Vein endothelial cell (primary cell): ENCODE measurements around the gene MMP11. TPM values are rescaled to one million over a fixed set of nuclear protein-coding genes. Genes with fewer than 3 reads are reported as not detected.

Experiments
- total RNA-seq: library from RNA; depleted of rRNA; stranded (reverse); fragments of >200 nt; gene quantifications from 2 replicates; pipeline ENCODE4 v1.2.3, GENCODE V29; 2012

MMP11 gene
- 8.4 and 13.7 TPM in 2 replicates for total RNA-seq

GRCh38 chr22:23772649-23773473, at the start of gene MMP11:
Gene MMP11 (plus strand): TSS chr22:23772849. CDS start chr22:23772871, 22 bp downstream.

GRCh38 chr22:23750714-23751440, 21.8 kb upstream of the MMP11 start, which contains the start of gene ZNF70:
Gene ZNF70 (minus strand): TSS chr22:23751112. CDS start chr22:23745140, 5,972 bp downstream.

DNA sequence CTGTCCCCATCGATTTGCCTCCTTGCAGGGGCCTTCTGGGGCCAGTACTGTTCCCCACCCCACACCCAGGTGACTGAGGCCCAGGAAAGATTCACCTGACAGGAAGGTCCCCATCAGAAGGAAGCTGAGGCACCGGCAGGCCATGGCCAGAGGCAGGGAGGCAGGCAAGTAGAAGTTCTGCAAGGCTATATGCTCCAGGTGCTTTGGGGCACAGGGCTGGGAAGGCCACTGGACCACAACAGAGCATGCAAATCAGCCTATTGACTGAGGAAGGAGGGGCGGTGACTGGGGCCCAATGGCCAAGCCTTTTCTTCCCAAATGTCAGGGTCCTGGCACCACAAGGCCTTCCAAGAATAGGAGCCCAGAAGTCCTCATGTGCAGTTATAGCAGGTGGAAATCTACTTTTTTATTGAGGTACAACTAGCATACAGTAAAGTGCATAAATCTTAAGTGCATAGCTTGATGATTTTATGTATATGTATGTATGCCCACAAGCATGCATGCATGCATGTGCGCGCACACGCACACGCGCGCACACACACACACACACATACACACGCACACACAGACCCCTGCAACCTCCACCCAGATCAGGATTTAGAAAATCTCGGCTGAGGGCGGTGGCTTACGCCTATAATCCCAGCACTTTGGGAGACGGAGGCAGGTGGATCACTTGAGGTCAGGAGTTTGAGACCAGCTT, 18.3 kb upstream of the MMP11 start, which contains the start of gene VPREB3:
TSS of gene VPREB3 (minus strand) at position 206 of the 700 bp plus-strand sequence. CDS start at position 144, 62 bp downstream.

GRCh38 chr22:23762842-23763578, 9.6 kb upstream of the MMP11 start, which contains the start of gene C22orf15:
Gene C22orf15 (plus strand): TSS chr22:23762990. CDS start chr22:23763307, 317 bp downstream.

GRCh38 chr22:23767673-23768548, 4.7 kb upstream of the MMP11 start, which contains the start of gene CHCHD10:
Gene CHCHD10 (minus strand): TSS chr22:23767972. CDS start chr22:23767874, 98 bp downstream.

GRCh38 chr22:23786752-23787599, 14.3 kb downstream of the MMP11 start, which contains the start of gene SMARCB1:
Gene SMARCB1 (plus strand): TSS chr22:23786966. CDS start chr22:23787170, 204 bp downstream.

Other genes with a start within 250 kb of the MMP11 start
- gene IGLL1, start 192.6 kb upstream of the MMP11 start, total RNA-seq: not detected in 2 replicates
- not detected in 2 replicates for gene DRICH1, start 140.5 kb upstream of the MMP11 start, total RNA-seq
- gene RGL4, start 81.8 kb upstream of the MMP11 start, total RNA-seq: not detected in 2 replicates
- 5.7 and 7.2 TPM in 2 replicates for gene ZNF70, start 21.7 kb upstream of the MMP11 start, total RNA-seq
- not detected in 2 replicates for gene VPREB3, start 18.4 kb upstream of the MMP11 start, total RNA-seq
- gene C22orf15, start 9.9 kb upstream of the MMP11 start, total RNA-seq: 0.98 TPM in 1 of 2 replicates, not detected in the other
- 1.6 and 4.2 TPM in 2 replicates for gene CHCHD10, start 4.9 kb upstream of the MMP11 start, total RNA-seq
- gene SMARCB1, start 14.1 kb downstream of the MMP11 start, total RNA-seq: 71.2 and 89.6 TPM in 2 replicates
- 0.33 TPM in 1 of 2 replicates, not detected in the other for gene DERL3, start 66.2 kb downstream of the MMP11 start, total RNA-seq
- 7.5 and 8.2 TPM in 2 replicates for gene SLC2A11, start 85.0 kb downstream of the MMP11 start, total RNA-seq
- gene MIF, start 121.5 kb downstream of the MMP11 start, total RNA-seq: 196 and 293 TPM in 2 replicates
- gene GSTT2B, start 188.3 kb downstream of the MMP11 start, total RNA-seq: 4.2 and 8.8 TPM in 2 replicates
- 1.2 and 1.3 TPM in 2 replicates for gene DDTL, start 194.0 kb downstream of the MMP11 start, total RNA-seq
- 78.6 and 106 TPM in 2 replicates for gene DDT, start 201.6 kb downstream of the MMP11 start, total RNA-seq
- 1.7 TPM in 1 of 2 replicates, not detected in the other for gene GSTT2, start 207.3 kb downstream of the MMP11 start, total RNA-seq
- not detected in 2 replicates for gene GSTT4, start 232.6 kb downstream of the MMP11 start, total RNA-seq
- 43.3 and 52.6 TPM in 2 replicates for gene CABIN1, start 238.5 kb downstream of the MMP11 start, total RNA-seq